T follicular helper cell (primary cell): ENCODE measurements around the gene MAPK1.
"Not testable (repeated sequence)": the region's sequence is repeated elsewhere in the genome, so short reads cannot be mapped to it uniquely, and the experiment has no call there.

Experiments
- DNase-seq: peaks from one replicate; pipeline ENCODE4 v3.0.0-alpha.2; 2020; ENCODE audit warnings: low read depth

Gene MAPK1

GRCh38 chr22:21882754-21883333 lies 15.4 kb upstream of the MAPK1 start:
- DNase-seq: not testable (repeated sequence)

DNA sequence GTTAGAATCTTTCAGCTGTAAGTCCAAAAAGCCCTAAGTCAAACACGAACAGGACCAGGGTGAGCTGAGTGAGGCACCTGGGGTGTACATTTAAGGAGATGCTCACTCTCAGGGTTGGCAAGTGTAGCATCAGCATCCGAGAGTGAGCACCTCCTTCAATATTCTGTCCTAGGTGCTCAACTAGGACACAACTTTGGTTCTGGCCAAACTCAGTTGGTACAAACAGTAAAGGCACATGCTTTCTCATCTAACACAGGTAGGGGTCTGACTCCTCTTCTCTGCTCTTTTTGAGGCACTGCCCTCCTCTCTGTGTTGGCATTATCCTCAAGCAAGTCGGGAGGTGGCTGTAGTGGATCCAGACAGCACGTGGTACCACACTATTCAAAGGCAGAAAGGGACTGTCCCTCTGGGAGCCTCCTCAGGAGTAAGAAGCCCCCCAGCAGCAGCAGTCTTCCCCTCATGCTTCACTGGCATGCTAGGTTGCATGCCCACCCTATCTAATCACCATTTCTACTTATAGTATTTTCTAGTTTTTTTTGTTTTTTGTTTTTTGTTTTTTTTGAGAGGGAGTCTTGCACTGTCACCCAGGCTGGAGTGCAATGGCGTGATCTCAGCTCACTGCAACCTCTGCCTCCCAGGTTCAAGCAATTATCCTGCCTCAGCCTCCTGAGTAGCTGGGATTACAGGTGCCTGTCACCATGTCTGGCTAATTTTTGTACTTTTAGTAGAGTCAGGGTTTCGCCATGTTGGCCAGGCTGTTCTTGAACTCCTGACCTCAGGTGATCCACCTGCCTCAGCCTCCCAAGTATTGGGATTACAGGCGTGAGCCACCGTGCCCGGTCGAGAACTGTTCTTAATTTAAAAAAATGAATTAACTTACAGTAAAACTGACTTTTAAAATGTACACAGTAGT lies 14.7 kb upstream of the MAPK1 start:
- DNase-seq: no peak

- no peak for DNase-seq
Measured at GRCh38 chr22:21876486-21877176, 9.2 kb upstream of the MAPK1 start.

DNA sequence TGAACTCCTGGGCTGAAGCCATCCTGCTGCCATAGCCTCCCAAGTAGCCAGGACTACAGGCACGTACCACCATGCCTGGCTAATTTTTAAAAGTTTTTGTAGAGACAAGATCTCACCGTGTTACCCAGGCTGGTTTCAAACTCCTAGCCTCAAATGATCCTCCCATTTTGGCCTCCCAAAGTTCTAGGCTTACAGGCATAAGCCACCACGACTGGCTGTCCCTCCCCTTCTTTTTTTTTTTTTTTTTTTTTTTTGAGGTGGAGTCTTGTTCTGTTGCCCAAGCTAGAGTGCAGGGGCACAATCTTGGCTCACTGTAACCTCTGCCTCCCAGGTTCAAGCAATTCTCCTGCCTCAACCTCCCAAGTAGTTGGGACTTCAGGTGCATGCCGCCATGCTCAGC lies 7.5 kb upstream of the MAPK1 start:
- not testable (repeated sequence) for DNase-seq

- DNase-seq: no peak
Measured at GRCh38 chr22:21873619-21874018, 6.2 kb upstream of the MAPK1 start.

GRCh38 chr22:21872741-21873140 lies 5.3 kb upstream of the MAPK1 start:
- DNase-seq: not testable (repeated sequence)

DNA sequence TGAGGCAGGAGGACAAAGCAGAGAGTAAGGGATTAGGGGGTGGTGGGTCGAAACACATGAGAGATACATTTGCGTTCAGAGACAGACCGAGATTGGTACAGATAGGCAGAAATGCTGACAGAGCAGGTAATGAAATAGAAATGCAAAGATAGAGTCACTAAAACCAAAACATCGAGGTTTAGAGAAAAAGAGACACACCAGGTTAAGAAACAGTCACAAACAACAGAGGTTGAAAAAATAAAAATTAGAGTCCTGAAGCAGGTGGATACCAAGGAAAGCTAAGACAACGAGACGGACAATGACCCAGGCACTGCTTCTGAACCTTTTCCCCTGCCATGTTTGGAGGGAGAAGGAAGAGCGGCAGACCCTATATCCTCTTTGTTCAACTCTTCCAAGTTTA lies 1.2 kb upstream of the MAPK1 start:
- DNase-seq: no peak

DNA sequence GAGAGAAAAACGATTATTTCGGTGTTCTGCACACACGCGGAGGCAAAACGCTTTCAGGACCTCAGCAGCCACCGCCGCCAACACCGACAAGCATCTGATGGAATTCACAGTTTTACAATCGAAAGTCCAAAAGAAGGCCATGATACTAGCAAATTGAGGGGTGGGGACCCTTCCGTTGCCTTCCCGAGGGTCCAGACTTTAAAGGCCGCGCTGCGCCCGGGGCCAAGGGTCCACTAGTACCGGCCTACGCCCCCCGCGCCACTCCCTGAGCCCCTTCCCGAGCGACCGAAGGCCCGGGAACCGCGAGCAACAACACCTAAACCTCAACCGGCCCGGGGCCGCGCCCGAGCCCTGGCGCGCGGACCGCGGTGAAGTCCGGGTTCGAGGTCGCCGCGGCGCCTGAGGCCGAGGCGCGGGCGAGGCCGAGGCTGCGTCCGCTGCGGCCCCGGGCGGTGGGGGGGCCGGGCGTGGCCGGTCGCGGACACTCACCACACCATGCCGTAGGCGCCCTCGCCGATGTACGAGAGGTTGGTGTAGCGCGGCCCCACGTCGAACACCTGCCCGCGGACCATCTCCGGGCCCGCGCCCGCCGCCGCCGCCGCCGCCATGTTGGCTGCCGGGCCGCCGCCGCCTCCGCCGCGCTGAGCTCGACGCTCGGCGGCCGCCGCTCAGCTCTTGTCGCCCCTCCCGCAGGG lies 465 bp downstream of the MAPK1 start:
- no peak for DNase-seq

DNA sequence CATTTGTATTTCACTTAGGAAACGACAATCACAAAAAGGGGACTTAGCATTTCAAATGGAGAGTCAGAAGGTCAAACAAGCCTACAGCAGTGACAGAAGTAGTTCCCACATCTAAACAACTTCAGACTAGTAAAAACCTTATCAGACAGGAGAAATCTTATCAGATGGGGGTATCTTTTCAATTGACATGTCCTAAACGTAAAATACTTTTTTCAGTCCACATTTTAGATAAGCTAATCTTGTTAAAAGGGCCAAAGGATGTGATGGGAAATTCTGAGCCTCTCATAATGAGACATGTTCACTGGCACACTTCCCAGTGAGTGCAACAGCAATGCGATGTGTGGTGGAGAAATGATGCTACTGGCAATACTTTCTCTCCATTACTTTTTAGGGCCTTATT lies 2.4 kb downstream of the MAPK1 start:
- no peak for DNase-seq

DNA sequence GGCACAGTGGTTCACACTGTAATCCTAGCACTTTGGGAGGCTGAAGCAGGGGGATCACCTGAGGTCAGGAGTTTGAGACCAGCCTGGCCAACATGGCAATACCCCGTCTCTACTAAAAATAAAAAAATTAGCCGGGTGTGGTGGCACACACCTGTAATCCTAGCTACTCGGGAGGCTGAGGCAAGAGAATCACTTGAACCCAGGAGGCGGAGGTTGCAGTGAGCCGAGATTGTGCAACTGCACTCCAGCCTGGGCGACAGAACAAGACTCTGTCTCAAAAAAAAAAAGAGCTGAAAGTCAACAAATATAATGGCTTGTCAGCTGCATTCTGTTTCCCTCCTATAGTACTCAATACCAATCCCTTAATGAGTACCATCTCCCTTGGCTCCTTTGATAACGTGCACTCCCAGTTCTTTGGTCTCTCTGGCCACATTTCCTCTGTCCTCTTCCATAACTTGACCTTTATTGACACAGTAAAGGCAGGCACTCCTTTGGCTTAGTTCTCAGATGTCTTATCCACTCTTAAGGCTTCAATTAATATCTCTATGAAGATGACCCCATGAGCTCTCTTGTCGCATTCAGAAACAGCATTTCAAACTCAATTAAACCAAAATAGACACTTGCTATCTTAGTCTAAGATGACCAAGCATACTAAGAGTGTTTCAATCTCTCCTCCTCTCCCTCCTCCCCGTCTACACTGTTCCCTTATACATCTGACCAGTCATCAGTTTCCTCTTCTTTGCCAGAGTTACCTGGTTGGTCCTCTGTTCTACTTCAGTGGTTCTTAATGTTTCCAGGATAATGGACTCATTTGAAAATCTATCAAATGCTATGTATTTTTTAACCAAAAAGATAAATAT lies 4.8 kb downstream of the MAPK1 start:
- no peak for DNase-seq

DNA sequence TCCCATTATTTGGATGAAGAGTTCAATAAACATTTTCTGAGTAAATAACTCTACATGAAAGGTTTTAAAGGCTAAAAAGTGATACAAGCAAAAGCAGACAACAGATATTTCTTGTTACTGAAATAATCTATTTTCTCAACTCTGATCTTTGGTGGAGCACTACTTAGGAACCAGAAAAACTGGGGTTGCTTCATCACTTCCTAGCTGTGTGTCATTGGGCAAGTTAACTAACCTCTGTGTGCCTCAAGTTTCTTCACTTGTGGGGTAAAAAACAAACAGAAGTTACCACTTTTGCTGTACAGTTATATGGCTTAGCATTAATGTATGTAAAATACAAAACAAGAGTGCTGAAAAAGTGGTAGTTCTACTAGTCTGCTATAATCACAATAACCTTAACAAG lies 5.6 kb downstream of the MAPK1 start:
- DNase-seq: no peak

DNA sequence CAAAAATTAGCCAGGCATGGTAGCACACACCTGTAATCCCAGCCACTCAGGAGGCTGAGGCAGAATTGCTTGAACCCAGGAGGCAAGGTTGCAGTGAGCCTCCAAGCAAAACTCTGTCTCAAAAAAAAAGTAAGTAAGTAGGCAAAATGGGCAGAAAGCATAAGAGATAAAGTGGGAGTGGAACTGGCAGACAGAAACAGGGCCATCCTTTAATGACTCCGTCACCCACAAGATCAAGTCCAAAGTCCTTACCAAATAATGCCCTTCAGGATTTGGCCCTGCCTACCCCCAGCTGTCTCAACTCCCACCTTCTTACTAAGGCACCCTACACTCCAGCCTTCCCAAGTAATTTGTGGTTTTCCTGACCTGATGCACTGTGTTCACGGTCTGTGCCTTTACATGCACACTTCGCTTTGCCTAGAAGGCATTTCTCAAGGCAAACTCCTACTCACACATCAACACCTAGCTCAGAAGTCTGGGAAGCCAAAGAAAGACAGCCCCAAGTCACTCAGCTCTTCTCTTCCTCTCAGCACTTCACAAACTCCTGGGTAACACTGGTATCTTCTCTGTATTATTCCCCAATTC lies 6.1 kb downstream of the MAPK1 start:
- no peak for DNase-seq

- no peak for DNase-seq
Measured at GRCh38 chr22:21860491-21861039, 6.9 kb downstream of the MAPK1 start.

DNA sequence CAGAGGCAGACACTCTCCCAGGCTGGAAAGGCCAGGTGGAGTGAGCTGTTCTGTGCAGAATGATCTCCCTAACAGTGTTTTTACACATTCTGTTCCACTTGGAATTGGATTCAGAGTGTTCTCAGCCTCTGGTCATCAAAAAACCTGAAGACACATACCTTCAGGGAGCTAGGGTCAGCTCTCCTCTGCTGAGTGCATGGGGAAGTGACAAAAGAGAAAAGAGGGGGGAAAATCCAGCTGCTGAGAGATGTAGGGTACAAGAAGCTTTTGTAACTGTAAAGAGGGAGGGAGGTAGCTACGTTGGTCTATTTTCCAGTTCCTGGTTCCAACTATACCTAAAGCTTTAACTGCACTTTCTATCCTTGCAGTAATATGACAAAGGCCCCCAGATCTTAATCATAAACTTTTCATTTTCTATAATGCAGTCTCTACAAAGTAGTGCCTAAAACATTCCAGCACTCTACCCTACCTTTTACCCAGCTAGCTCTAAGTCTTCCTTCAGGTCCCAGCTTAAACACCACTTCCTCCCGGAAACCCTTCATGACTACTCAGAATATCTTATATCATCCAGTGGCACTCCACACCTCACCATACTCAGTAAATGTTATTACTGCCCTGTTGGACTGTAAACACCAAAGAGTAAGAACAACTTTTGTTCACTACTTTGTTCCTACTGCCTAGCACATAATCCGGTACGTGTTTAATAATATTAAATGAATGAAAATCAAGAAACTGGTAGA lies 9.2 kb downstream of the MAPK1 start:
- no peak for DNase-seq

DNA sequence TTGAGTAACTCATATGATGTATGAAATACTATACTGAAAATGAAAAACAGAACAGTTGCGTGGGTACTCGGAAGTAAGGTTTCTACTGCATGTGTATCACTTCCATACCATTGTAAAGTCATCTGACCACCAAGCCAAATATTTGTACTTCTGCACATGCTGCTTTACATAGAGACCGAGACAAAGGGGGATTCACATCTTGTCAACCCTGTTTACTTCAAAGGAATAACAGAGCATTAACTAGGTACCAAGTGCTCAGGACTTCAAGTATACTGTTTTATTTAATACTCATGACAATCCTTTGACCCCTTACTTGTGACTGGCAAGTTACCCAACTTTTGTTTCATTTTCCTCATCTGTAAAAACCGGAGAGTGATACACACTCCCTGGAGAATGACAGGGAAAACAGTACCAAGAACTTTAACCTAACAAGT lies 9.9 kb downstream of the MAPK1 start:
- DNase-seq: no peak

- DNase-seq: no peak
Measured at GRCh38 chr22:21856868-21857267, 10.6 kb downstream of the MAPK1 start.

DNA sequence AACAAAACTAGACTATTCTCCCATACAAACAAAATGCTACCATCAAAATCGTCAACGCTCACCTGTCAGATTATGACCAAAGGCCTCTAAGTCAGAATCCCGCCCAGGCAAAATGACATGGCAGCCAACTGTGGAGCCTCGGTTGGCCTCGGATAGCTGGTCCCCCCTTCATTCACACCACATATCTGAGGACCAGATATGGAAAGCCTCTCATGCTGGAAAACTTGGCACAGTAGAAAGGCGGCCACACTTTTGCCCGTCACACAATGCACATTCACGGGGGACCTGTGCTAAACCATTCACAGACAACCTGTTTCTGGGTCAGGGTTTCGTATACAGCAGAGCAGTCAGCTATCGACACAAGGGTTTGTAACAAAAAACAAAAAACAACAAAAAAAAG lies 11.2 kb downstream of the MAPK1 start:
- no peak for DNase-seq

- DNase-seq: no peak
Measured at GRCh38 chr22:21855676-21856075, 11.8 kb downstream of the MAPK1 start.

GRCh38 chr22:21850660-21851059 lies 16.8 kb downstream of the MAPK1 start:
- DNase-seq: no peak

DNA sequence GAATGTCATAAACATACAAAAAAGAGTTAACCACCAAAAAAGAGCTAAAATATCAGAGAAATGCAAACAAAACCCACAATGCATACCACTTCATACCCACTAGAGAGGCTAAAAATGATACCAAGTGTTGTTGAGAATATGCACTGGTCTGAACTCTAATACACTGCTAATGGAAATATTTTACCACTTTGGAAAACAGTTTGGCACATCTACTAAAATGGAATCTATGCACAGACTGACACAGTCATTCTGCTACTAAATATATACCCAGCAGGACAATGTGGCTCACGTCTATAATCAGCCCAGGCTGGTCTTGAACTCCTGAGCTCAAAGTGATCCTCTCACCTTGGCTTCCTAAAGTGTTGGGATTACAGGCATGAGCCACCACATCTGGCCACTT lies 18.0 kb downstream of the MAPK1 start:
- no peak for DNase-seq
